ENCODE data around the gene PLCB3. TPM values are rescaled to one million over a fixed set of nuclear protein-coding genes. Genes with fewer than 3 reads are reported as not detected.

The PLCB3 gene
- total and polyA plus RNA-seq, 2 experiments from 2014 or later, result 28.1 to 103 TPM

DNA sequence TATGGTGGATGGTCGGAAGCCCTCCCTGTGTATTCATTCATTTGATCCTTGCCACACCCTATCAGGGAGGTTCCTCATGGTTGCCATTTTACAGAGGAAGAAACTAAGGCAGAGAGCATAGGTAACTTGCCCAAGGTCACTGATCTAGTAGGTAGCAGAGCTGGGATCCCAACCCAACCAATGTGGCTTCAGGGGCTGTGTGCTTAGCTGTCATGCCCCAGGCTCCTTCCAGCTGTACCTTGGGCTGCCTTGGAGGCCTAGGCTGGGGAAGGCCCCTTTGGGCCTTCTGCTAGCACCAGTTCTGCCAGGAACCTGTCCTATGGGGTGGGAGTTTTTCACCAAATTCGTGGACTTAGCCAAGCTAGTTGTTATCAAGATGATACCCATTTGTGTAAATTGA, 24.5 kb downstream of the PLCB3 start (continued):
- TF ChIP-seq ZNF462 (CRISPR knock-in tag; IDR thresholded peaks at IDR 0.05) (no peak), CREB1 (CRISPR knock-in tag; IDR thresholded peaks at IDR 0.05; ENCODE audit: low read depth) (no peak), POLR2AphosphoS5 (IDR thresholded peaks at IDR 0.05; ENCODE audit: low read depth) (no peak)

GRCh38 chr11:64276653-64277431, 25.5 kb downstream of the PLCB3 start:
- DNase-seq (ENCODE audit: low spot score) (no peak), ATAC-seq (no peak)
- no peak overlapping the region for H2AFZ ChIP-seq
- Mint-ChIP-seq H3K27ac (no peak overlapping the region), H3K9me3 (no peaks in the 10 kb centered on the region), H3K4me3 (no peak overlapping the region), H3K27me3 (ENCODE audit: insufficient read depth, low read depth, poor library complexity) (peaks cover 7% of the 10 kb centered on the region), H3K36me3 (ENCODE audit: low read depth) (peaks cover 7% of the 10 kb centered on the region), H3K4me1 (peaks cover 10% of the 10 kb centered on the region; the same call in 2 of the 3 replicates)
- no peaks in the 10 kb centered on the region for H3K27me3 ChIP-seq (ENCODE audit: insufficient read depth)
- H3K79me2 ChIP-seq (replicated peaks; ENCODE audit: insufficient read depth), result no peaks in the 10 kb centered on the region
- no peaks in the 10 kb centered on the region for H3K36me3 ChIP-seq (ENCODE audit: insufficient read depth)
- H3K27ac ChIP-seq (ENCODE audit: low read depth), result no peak overlapping the region
- no peaks in the 10 kb centered on the region for H3K9me2 ChIP-seq (ENCODE audit: insufficient read depth)
- H4K20me1 ChIP-seq (replicated peaks; ENCODE audit: insufficient read depth), result no peaks in the 10 kb centered on the region; the same call in 1 of the 2 replicates
- no peak overlapping the region for H3K4me2 ChIP-seq
- peaks cover 5% of the 10 kb centered on the region; the same call in 1 of the 2 replicates for H3F3A ChIP-seq (replicated peaks; ENCODE audit: low read depth)
- peaks cover 2% of the 10 kb centered on the region; the same call in 1 of the 2 replicates for H3K4me1 ChIP-seq (ENCODE audit: insufficient read depth)
- no peak overlapping the region for H3K4me3 ChIP-seq
- no peak for TF ChIP-seq ZNF114 (CRISPR knock-in tag; IDR thresholded peaks at IDR 0.05)
- no peak for TF ChIP-seq POLR2AphosphoS5 (IDR thresholded peaks at IDR 0.05; ENCODE audit: low read depth)
- TF ChIP-seq NANOG (IDR thresholded peaks at IDR 0.05; ENCODE audit: borderline replicate concordance), result no peak
- TF ChIP-seq EZH2phosphoT487 (IDR thresholded peaks at IDR 0.05; ENCODE audit: unreplicated experiment), result no peak
- TF ChIP-seq CREB1 (CRISPR knock-in tag; IDR thresholded peaks at IDR 0.05; ENCODE audit: low read depth), result no peak
- no peak for TF ChIP-seq ZNF462 (CRISPR knock-in tag; IDR thresholded peaks at IDR 0.05)
- TF ChIP-seq ZNF331 (CRISPR knock-in tag; IDR thresholded peaks at IDR 0.05; ENCODE audit: low read depth), result no peak
- no peak for TF ChIP-seq JUNB (IDR thresholded peaks at IDR 0.05; ENCODE audit: unreplicated experiment)
- no peak for TF ChIP-seq STAT1 (IDR thresholded peaks at IDR 0.05; ENCODE audit: unreplicated experiment)
